Kidney (tissue), 14 donors: Measurements from ENCODE around the gene PRKAB1. TPM values are rescaled to one million over a fixed set of nuclear protein-coding genes. Genes with fewer than 3 reads are reported as not detected.

Experiments
- DNase-seq, 5 donors: peaks; one replicate each; pipeline ENCODE4 v3.0.0-alpha.2; 2013 to 2020
- FAIRE-seq: peaks from 2 replicates; lab custom pipeline; 2012; peaks lifted over from hg19 to GRCh38; lab: Jason Lieb, UNC
- H3K27ac ChIP-seq, 2 donors: one replicate each; pipeline ENCODE4 v1.7.0; 2013; ENCODE audit warnings: low read depth in 2 of 2, low read length in 2 of 2, inconsistent platforms in 1 of 2
- H3K27me3 ChIP-seq: one replicate; pipeline ENCODE4 v1.7.1; 2013; ENCODE audit warnings: low read length, inconsistent platforms; ENCODE audit not compliant: control insufficient read depth, insufficient read depth
- H3K36me3 ChIP-seq, 3 donors: one replicate each; pipeline versions ENCODE4 v1.7.0 to v1.7.1; 2013; ENCODE audit warnings: low read length in 3 of 3, control low read depth in 1 of 3, inconsistent platforms in 1 of 3; ENCODE audit not compliant: insufficient read depth in 3 of 3, control insufficient read depth in 2 of 3
- H3K4me1 ChIP-seq, 3 donors: one replicate each; pipeline versions ENCODE4 v1.7.0 to v1.7.1; 2013; ENCODE audit warnings: low read length in 3 of 3, inconsistent platforms in 1 of 3, low read depth in 1 of 3; ENCODE audit not compliant: control insufficient read depth in 2 of 3, insufficient read depth in 2 of 3
- H3K4me3 ChIP-seq, 3 donors: one replicate each; pipeline versions ENCODE4 v1.7.0 to v1.8.1; 2013; ENCODE audit warnings: low read length in 3 of 3, control low read depth in 1 of 3, inconsistent platforms in 1 of 3
- H3K9ac ChIP-seq, 3 donors: one replicate each; pipeline versions ENCODE4 v1.7.0 to v1.7.1; 2013; ENCODE audit warnings: low read length in 3 of 3, control low read depth in 1 of 3, inconsistent platforms in 1 of 3
- H3K9me3 ChIP-seq, 3 donors: one replicate each; pipeline versions ENCODE4 v1.7.0 to v1.7.1; 2013; ENCODE audit warnings: low read length in 3 of 3, control low read depth in 1 of 3, inconsistent platforms in 1 of 3; ENCODE audit not compliant: control insufficient read depth in 2 of 3, insufficient read depth in 1 of 3
- CTCF ChIP-seq: IDR thresholded peaks from 3 replicates; pipeline ENCODE4 v1.5.1; 2012; ENCODE audit warnings: mild to moderate bottlenecking, moderate library complexity, borderline replicate concordance; ENCODE audit not compliant: insufficient read depth; ENCODE audit errors: extremely low read depth
- intact Hi-C: fragments of 100-400 bp; cut with DNase I; formaldehyde crosslinking; loops from one replicate; pipeline ENCODE4 v1.11.1; 2022
- polyA plus RNA-seq: library from polyadenylated mRNA; stranded (reverse); fragments of 350-450 nt; fragmentation: Illumina TruSeq; extraction: RNeasy Lipid Tissue Mini Kit (QIAGEN cat#74804); gene quantifications from one replicate; pipeline ENCODE4 v1.2.3, GENCODE V29; 2014; ENCODE audit warnings: low read depth, low replicate concordance; ENCODE audit not compliant: insufficient read depth
- total RNA-seq: library from RNA; stranded (reverse); fragmentation: NEBNext Ultra II Directional; extraction: Animal tissue kit (Norgen Biotek cat#: 25700); gene quantifications from one replicate; pipeline ENCODE4 v1.2.1, GENCODE V29; 2021
- donor health status: control.
- donor health status: control.
- donor health status: control.
- donor health status: control.
- donor health status: control.
- donor health status: DM: yes; HTN: yes; CAD: no.
- donor health status: Normal renal cell carcinoma (clear cell type).

Gene PRKAB1
- total and polyA plus RNA-seq, 2 donors from 2014 or later, result 79.9 to 165 TPM

- intact Hi-C loops, result no loop called here
- Histone ChIP-seq H3K9ac (no peak overlapping the region), H3K36me3 (peaks cover 28 to 94% (median 75%) of the 10 kb centered on the region in 3 donors), H3K9me3 (no peaks in the 10 kb centered on the region), H3K4me1 (peaks cover 1 to 65% (median 36%) of the 10 kb centered on the region in 3 donors), H3K27me3 (no peaks in the 10 kb centered on the region), H3K4me3 (no peak overlapping the region), H3K27ac (peak overlapping the region in 1 of 2 donors; percentile 81)
- TF ChIP-seq CTCF, result no peak
- FAIRE-seq (no peak), DNase-seq (no peak)
Observed at GRCh38 chr12:119676022-119676421, 8.1 kb downstream of the PRKAB1 start.

GRCh38 chr12:119676573-119676972 is 8.6 kb downstream of the PRKAB1 start:
- H3K4me1 ChIP-seq, result peaks cover 4 to 65% (median 42%) of the 10 kb centered on the region in 3 donors
- no peak overlapping the region for H3K9ac ChIP-seq
- peak overlapping the region; percentile 17 to 81 for H3K27ac ChIP-seq
- TF ChIP-seq CTCF, result no peak
- DNase-seq (no peak), FAIRE-seq (no peak)
- intact Hi-C loops, result no loop called here
- no peak overlapping the region for H3K4me3 ChIP-seq
- no peaks in the 10 kb centered on the region for H3K27me3 ChIP-seq
- H3K9me3 ChIP-seq, result no peaks in the 10 kb centered on the region
- H3K36me3 ChIP-seq, result peaks cover 28 to 89% (median 74%) of the 10 kb centered on the region in 3 donors

GRCh38 chr12:119678459-119678858 is 10.5 kb downstream of the PRKAB1 start:
- H3K9me3 ChIP-seq, result no peaks in the 10 kb centered on the region
- no peaks in the 10 kb centered on the region for H3K27me3 ChIP-seq
- TF ChIP-seq CTCF, result no peak
- intact Hi-C loops, result no loop called here
- DNase-seq (no peak), FAIRE-seq (no peak)
- peaks cover 24 to 70% (median 66%) of the 10 kb centered on the region in 3 donors for H3K36me3 ChIP-seq
- H3K27ac ChIP-seq, result peak overlapping the region; percentile 15 to 97
- peaks cover 11 to 66% (median 52%) of the 10 kb centered on the region in 3 donors for H3K4me1 ChIP-seq
- H3K9ac ChIP-seq, result peak overlapping the region in 1 of 3 donors; percentile 1
- H3K4me3 ChIP-seq, result no peak overlapping the region

GRCh38 chr12:119679081-119679480 is 11.1 kb downstream of the PRKAB1 start:
- intact Hi-C loops, result no loop called here
- Histone ChIP-seq H3K27me3 (no peaks in the 10 kb centered on the region), H3K27ac (peak overlapping the region; percentile 97), H3K4me3 (no peak overlapping the region), H3K9ac (peak overlapping the region in 1 of 3 donors; percentile 72), H3K9me3 (no peaks in the 10 kb centered on the region), H3K4me1 (peaks cover 12 to 71% (median 55%) of the 10 kb centered on the region in 3 donors), H3K36me3 (peaks cover 23 to 64% (median 60%) of the 10 kb centered on the region in 3 donors)
- no peak for DNase-seq
- no peak for FAIRE-seq
- no peak for TF ChIP-seq CTCF
